NCI-H510A treated with DMSO at 0.1 percent for 48 hours (cell line): Measurements from ENCODE around the gene UNC13D.

Source experiments
- DNase-seq: peaks from one replicate; lab custom pipeline; 2025; lab: John Stamatoyannopoulos, UW

Gene UNC13D

DNA sequence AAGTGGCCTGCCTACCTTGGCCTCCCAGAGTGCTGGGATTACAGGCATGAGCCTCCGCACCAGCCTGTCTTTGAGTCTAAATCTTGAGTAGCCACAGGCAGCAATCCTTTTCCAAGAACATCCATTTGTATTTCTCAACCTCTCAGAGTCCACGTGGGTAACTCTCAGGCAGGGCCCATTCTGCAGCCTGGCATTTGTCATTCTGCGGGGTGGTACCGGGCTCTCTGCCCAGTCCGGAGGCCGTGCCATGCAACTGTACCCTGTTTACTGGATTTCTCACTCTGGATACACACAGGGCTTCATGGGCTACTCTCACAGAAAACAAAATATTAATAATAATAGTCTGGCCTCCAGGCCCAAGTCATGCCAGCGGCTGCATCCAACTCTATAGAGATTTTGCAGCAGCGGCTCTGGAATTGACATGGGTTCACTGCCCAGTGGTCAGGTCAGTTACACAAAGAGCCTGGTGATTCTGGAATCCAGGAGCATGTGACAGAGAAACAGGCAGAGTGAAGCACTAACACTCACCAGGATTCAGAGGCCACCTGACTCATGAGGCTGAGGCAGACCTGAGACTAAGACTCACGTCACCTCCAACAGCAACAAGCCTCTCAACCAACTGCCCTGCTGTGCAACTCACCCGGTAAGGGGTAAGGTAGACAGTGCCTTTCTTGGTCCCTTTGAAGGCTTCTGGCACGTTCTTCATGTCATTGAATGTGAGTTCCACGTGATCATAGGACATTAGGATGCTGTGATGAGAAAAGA is 6.9 kb upstream of the UNC13D start:
- no peak for DNase-seq

DNA sequence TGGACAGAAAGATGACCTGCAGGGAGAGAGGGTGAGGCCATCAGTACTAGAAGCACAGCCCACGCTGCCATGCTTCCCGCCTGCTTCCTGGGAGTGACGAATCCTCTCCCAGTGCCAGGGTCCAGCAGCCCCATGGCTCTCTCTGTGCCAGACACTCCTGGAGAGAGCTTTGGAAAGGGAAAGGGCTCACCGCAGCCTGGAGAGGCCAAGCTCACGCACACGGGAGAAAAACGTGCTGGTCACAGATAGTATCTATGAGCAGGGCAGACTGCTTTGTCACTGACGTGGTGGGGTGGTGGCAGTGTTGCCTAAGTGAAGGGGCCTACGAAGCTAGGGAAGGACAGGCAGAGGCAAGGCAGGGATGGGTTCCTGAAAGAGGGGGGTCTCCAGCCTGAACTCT is 5.5 kb upstream of the UNC13D start:
- no peak for DNase-seq

DNA sequence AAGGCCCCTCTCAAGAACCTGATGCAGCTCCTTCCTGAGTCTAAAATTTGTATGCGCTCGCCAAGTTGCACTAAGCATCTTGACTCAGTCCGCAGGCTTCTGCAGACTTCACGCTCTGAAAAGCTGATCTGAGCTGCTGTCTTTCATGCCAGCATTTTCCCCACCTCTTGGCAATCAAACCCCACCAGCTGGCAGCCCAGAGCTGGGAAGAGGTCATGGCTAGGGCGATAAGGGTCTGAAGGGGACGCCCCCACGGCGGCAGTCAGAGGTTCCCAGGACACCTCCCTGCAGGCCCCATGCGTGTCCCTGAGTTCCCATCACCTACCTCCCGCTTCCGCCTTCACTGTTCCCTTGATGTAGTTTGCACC is 5.1 kb upstream of the UNC13D start:
- DNase-seq: no peak

DNA sequence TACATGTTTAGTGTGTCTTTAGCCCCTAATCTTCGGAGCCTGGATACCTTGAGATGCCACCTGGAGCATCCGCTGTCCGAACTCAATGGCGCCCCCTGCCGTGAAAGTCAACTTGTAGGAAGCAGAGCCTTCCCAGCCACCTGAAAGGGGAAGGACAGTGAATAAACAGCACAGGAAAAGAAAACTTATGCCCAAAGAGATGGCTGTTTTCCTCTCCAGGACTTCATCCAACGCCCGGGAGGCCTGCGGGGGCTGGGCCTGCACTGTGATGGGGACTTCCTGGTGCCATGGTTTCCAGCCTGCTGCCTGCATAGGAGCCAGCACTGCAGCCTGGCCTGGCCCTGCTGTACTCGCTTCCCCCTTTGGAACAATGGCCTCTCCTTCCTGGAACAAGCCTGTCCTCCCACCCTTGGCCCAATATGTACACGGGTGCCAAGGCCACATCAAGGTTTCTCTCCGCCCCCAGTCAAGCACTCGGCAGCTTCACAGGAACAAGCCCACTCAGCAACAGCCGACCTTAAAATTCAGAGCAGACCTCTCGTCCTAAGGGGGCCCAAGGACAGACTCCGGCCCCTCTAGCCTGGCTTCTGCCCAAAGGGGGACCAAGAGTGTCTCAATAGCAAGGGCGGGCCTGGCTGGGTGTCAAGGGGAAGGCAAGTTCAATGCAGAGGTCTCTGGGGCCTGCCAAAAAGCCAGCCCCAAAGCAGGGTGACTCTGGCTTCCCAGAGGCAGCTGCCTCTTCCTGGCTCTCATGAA is 4.5 kb upstream of the UNC13D start:
- peak; percentile 93 for DNase-seq

DNA sequence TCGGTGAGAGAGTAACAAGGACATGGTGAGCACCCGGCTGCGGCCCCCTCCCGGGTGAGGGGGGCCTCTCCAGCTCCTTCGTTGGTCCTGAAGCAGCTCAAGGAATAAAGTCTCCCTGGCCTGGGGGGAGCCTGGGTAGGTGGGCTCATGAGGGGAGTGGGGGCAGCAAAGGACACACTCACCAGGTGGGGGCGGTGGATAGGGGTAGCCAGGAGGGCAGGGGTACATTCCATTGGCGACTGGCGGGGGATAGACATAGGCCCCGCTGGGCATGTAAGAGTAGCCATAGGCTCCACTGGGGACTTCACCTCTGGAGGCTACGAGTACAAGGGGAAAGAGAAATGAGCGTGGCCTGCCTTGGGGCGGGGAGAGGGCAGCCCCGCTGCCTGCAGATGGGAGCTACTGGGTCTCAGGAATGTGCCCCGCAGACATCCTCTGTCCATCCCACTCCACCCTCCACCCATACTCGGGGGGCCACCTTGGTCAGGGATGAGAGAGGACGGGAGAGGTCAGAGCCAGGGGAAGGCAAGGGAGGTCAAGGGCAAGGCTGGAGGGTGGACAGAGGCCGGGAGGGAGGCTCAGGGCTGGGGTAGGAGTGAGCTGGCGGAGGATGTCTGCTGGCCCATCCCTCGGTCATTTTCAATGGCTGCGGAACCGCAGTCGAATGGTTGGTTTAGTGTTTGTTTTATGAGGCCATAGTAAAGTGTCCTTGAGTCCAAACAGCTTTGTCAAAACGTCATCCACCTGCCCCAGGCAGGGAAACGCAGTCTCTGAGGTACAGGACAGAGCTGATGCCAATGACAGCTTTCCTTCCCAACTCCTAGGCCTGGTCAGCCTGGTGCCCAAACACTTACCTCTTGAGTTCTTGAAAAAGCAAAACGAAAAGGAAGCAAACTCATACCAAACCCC is 3.7 kb upstream of the UNC13D start:
- DNase-seq: peak; percentile 93

DNA sequence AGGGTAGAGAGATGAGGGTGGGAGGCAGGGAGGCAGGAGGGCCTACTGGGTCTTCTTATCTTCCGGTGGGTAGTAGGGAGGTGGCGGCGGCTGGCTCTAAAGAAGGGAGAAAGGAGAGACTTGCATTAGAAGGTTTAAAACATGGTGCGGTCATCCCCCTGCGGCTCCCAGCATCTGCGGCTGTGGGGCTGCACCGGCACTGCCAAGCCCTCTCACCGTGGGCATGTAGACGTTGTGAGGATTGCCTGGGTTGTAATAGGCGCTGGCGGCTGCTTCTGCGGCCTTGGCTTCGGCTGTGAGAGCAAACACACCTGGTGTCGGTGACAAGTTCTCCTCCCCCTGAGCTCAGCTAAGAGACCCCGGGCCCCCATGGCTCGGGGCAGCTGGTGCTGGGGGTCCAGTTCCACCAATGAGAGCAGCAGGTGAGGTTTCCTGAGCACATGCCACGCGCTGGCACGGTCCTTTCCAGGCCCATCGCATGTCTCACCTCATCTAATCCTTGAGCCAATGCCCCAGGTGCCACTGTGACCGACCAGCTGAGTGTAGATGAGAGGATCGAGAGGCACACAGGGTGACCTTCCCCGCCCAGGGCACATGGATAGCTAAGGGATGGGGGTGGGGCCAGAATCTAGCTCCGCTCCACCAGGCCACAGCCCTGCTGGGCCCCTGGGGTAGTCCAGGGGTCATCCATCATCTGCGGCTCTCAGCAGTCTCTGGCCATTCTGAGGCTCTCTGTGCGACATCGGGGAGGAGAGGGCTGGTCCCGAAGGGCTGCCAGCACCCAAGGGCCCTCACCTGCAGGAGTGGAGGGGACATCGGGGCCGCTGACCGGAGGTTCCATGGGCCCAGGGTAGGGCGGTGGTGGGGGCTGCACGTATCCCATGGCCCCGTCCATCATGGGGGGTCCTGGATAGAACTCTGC is 2.7 kb upstream of the UNC13D start:
- peak; percentile 87 for DNase-seq

DNA sequence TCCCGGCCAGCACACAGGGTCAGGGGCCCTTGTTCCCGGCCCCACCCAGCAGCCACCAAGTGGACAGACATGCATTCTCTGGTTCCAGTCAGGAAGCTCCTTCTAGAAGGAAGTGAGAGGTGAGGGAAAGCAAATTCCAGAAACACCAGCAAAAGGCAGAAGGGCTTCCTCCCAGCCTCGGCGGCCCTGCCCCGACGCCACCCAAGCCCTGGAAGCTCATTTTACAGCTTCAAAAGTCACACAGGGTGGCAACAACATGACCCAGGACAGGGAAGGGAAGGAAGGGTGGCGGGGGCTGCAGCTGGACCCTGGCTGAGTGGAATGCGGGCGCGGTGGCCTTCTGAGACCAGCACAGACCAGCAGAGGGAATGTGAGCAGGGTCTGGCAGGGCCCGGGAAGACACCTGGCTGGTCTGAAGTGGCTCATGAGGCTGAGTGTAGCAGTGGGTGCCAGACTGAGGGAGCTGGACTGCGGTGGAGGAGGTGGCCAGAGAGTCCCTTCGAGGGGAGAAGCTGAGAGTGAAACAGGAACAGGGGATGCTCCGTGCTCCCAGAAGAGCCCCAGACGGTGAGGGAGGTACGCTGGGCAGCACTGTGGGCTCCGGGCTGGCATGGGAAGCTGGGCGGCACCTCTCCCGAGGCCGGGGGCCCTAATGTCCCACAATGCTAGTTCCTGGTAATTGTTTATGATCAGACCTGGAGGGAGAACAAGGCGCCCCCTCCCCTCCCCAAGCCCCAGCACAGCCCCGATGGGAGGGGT is 1.9 kb upstream of the UNC13D start:
- peak; percentile 47 for DNase-seq

DNA sequence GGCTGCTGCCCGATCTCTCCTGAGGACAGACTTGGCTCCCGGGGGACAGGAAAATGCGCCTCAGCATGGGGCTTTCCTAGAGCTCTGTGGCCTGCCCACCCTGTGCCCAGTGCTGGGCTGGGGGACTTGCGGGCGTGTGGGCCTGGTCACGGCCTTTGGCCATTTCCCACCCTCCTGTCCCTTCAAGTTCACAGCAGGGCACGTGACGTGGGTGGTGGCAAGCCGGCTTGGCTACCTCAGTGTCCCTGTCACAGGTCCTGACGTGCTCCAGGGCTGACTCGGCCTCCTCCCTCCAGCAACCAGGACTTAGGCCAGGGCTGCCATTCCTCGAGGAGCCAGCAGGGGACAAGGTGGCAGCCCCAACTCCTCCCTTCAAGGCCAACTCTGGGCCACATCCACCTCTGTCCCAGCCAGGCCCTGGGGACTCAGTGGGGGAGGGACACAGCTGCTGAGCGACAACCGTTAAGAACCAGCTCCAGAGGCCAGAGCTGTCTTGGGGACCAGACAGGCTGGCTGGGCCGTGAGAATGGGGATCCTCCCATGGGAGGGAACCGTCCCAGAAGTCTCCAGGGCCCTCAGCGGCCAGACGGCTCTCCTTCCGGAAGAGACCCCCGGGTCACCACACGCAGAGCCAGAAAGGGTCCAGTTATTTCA is 981 bp upstream of the UNC13D start:
- peak; percentile 66 for DNase-seq

DNA sequence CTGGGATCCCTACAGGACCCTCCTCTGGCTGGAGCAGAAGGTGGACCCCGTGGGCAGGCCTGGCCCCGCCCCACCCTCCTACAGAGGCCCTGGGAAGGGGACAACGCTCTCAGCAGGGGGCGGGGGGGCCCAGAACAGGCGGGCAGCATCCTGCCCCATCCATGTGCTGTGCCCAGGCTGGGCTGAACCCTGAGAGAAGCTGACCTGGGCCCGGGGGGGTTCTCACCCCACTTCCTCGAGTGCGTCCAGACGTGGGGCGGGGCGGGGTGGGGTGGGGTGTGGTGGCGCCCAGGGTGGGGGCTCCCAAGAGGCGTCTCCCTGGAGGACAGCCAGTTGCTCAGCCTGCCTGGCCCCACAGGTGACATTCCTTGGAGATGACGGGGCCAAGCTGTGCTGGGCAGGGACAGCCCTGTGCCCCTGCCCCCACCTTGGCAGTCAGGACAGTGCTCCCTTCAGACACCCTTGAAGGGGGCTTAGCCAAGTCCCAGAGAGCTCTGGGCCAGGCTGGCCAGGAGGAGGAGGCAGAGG is 390 bp upstream of the UNC13D start:
- DNase-seq: no peak

DNA sequence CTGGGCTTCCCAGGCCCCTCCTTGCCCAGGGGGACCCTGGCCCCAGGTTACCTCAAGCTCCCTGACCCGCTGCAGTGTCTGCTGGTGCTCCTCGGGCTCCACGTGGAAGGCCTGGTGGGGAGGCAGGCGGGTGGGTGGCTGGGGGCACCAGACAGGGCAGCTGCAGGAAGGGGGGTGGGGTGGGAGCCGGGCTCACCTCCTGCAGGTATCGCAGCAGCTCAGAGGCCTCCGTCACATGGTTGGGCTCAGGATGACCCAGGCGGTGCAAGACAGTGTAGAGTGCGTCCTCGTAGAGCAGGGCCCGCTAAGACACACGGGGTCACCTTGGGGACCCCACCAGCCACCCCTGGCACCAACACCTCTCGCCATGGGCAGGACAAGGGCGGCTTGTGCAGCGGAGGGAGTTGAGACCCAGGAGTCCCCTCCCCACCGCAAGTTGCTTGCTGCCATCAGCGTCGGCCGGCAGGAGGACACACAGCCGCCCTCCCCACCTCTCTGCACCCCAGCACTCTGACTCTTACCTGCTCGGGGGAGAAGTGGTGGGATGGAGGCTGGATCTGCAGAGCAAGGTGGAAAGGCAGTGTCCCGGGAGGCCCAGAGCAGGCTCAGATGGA is 1.1 kb downstream of the UNC13D start:
- DNase-seq: no peak

DNA sequence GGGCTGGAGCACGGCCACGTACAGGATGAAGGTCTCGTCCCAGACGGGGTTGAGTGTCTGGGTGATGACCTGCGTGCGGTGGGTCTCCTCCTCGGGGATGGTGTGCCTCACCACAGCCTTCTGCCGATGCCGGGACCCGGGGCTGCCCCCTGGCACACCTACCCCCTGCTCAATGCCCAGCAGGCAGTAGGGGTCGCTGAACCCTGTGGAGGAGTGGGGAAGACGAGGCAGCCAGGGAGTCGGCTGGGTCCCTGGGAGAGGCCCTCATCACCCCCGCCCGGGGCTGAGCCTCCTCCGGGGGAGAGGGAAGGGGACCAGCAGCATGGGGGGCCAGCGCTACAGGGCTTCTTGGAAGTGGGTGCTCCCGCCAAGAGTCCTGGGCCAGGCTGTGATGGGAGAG is 1.8 kb downstream of the UNC13D start:
- no peak for DNase-seq

DNA sequence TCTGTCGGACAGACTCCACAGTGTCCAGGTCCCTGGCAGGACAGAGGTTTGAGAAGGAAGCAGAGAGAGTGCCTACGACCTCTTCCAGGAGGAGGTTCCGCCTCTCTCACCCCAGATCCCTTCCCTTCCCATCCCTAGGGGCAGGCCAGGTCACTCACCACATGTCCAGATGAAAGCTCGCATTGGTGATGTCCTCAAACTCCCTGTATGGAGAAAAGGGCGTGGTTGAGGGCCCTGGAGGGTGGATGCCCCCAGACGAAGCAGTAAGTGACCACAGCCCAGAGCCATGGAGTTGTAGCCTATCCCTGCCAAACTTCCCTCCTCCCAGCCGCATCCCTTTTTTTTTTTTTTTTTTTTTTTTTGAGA is 3.4 kb downstream of the UNC13D start:
- no peak for DNase-seq

DNA sequence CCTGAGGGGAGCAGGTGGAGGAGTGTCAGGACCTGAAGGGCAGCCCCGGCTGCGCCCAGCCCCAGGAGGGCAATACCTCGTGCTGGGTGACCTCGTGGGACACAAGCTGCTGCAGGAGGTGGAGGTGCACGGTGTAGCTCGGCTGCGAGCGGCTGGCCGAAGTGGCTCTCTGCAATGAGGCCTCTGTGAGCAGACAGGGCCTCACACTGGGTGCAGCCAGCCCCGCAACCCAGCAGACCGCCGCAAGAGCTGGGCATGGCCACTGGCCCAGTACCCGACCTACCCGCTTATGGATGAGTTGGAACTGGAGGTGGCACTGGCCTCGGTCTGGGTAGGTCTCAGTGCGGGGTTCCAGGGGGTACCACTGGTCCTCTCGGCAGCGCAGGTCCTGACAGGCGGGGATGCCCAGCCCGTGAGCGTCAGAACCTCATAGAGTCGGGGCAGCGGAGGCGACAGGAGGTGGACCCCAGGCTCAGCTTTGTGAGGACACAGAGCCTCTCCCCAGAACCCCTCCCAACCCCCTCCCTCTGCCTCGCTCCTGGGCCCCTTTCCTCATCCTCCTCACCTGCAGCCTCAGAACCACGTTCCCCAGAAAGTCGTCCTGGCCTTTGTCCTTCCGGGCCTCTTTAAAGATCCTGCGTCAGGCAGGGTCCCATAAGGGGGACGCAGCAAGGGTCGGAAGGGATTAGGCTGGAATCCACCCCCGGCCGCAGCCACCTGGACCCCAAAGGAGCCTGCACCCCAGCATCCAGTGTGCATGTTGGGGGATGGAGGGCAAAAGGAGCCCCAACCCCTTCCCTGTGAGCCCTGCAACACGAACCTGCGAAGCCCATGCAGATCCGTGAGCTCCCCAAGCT is 4.0 kb downstream of the UNC13D start:
- DNase-seq: no peak

DNA sequence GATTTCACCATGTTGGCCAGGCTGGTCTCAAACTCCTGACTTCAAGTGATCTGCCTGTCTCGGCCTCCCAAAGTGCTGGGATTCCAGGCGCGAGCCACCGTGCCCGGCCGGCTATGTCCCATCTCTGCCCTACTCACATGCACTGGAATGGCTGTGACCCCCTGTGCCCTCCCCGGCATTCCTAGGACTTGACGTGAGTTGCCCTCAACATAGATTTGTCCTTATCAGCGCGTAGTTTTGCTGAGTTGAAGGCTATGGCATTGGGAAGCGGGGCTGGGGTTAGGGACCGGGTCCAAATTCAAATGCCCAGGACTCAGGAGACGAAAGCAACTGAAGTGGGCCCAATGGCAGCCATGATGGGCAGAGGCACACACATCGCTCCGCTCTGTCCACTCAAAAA is 5.8 kb downstream of the UNC13D start:
- no peak for DNase-seq

DNA sequence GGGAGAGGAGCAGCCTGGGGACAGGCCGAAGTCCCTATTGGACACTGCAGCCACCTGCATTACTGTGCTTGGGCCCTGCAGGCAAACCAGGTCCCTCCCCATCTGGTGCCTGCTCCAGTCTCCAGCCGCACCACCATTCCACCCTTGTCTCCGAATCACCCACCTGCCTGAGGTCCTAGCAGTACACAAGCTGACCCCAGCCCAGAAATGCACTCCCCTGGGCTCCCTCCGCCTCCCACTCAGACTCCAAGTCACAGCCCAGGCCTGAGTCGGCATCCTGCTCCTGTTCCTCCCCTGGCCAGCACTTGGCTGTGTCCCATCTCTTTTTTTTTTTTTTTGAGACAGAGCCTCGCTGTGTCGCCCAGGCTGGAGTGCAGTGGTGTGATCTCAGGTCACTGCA is 6.3 kb downstream of the UNC13D start:
- DNase-seq: no peak

DNA sequence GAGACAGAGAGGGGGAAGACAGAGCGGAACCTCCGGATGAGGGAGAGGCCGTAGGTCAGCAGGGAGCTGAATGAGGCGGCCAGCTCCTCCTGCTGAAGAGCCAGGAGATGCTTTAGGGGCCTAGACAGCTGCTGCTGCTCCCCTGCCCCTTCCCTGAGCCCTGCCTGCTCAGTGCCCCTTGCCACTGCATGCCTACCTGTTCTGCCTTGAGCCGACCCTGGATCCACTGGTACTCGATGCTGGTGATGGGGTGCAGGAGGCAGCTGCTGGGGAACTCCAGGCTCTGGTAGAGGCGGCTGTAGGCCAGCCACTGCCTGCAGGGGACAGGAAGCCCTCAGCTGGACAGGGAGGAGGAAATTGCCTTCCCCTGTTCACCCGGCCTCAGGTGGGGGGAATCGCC is 7.6 kb downstream of the UNC13D start:
- DNase-seq: no peak

DNA sequence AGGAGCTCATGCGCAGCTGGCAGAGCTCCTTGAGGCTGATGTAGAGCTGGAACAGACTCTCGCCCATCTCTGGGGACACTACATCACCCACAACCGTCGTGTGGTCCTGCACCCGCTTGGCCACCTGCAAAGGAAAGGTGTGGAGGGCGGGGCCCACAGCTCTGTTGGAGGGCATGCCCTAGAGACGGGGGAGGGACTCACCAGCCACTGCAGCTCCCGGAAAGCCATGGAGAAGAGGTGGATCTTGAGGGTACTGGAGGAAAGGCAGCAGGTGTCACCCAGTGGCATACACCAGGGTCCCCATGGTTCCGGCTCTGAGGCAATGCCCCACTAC is 8.6 kb downstream of the UNC13D start:
- DNase-seq: no peak

DNA sequence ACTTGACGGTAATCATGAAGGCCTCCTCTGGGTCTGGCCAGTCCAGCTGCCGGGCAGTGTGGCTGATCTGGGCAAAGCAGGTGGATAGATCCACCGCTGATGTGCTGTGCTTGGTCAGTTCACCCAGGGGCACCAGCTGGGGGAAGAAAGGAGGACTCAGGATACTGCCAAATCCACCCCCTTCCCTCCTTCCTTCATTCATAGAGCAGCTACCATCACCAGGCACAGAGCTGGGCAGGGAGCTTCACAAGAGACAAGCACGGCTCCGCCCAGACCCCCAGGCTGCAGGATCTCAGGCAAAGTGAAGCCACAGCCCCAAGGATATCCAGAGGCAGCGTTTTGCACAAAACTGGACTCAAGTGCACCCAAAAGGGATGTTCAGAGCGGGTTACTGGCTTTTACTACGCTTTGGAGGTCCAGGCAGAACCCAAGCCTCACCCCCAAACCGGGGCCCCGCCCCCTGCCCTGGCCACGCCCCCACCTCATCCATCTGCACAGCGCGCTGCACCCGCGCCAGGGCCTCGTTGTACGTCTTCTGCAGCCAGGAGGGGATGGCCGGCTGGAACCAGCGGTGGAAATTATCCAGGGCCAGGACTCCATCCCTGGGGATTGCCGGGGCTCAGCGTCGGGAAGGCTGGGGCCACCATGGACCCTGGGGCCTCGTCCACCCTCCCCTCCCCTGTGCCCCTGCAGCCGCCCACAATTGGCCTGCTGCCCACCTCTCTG is 9.1 kb downstream of the UNC13D start:
- no peak for DNase-seq
